ENCODE results near the gene SPATA31E1.
"Not testable (repeated sequence)": the region's sequence is repeated elsewhere in the genome, so short reads cannot be mapped to it uniquely, and the experiment has no call there.

The SPATA31E1 gene

DNA sequence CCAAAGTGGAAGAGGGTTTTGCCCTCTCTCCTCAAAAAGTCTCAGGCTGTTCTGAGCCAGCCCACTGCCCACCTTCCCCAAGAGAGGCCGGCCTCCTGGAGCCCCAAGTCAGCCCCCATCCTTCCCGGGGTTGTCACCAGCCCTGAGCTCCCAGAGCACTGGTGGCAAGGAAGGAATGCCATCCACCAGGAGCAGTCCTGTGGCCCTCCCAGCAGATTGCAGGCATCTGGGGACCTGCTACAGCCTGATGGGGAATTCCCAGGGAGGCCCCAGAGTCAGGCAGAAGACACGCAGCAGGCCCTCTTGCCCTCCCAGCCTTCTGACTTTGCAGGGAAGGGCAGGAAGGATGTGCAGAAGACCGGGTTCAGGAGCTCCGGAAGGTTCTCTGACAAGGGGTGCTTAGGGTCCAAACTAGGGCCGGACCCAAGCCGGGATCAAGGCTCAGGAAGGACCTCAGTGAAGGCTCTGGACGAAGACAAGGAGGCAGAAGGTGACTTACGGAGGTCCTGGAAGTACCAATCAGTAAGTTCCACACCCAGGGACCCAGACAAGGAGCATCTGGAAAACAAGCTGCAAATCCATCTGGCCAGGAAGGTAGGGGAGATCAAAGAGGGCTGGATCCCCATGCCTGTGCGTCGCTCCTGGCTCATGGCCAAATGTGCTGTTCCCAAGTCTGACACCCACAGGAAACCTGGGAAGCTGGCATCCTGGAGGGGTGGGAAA lies 3.7 kb downstream of the SPATA31E1 start:
- DNase-seq, result no peak

DNA sequence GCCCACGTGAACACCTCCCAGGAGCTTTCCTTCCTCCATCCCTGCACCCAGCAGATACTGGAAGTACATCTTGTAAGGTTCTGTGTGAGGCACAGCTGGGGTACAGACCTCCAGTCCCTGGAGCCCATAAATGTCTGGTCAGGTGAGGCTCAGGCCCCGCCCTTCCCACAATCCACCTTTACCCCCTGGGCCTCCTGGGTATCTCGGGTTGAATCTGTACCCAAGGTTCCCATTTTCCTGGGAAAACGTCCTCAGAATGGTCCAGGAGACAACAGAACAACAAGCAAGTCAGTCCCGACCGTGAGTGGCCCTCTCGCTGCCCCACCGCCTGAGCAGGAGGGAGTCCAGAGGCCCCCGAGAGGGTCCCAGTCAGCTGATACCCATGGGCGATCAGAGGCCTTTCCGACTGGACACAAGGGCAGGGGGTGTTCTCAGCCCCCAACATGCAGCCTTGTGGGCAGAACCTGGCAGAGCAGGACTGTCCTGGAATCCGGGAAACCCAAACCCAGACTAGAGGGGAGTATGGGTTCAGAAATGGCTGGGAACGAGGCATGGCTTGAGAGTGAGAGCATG lies 4.3 kb downstream of the SPATA31E1 start:
- no peak for DNase-seq

DNA sequence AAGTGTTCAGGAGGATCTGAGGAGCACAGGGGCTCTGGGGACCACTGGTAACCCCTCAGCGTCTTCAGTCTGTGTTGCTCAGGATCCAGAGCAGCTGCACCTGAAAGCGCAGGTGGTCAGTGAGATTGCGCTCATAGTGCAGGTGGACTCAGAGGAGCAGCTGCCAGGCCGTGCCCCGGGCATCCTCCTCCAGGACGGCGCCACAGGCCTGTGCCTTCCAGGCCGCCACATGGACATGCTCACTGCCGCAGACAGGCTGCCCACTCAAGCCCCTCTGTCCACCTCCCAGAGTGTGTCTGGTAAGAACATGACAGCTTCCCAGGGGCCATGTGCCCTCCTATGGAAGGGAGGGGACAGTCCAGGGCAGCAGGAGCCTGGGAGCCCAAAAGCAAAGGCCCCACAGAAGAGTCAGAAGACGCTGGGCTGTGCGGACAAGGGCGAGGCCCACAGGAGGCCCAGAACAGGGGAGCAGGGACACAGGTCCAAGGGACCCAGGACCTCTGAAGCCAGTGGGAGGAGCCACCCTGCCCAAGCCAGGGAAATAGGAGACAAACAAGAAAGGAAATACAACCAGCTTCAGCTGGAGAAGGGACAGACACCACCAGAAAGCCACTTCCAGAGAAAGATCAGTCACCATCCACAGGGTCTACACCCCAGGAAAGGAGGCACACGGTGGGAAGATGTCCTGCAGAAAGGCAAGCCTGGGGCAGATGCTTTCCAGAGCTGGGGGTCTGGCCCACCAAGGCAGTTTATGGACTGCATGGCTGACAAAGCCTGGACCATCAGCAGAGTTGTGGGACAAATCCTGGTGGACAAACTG lies 5.2 kb downstream of the SPATA31E1 start:
- DNase-seq, result no peak

- DNase-seq, result no peak
Observed at GRCh38 chr9:87888501-87888900, 5.8 kb downstream of the SPATA31E1 start.

GRCh38 chr9:87889065-87889881 lies 6.6 kb downstream of the SPATA31E1 start:
- DNase-seq, result no peak

- no peak for DNase-seq
Observed at GRCh38 chr9:87889882-87890252, 7.2 kb downstream of the SPATA31E1 start.

DNA sequence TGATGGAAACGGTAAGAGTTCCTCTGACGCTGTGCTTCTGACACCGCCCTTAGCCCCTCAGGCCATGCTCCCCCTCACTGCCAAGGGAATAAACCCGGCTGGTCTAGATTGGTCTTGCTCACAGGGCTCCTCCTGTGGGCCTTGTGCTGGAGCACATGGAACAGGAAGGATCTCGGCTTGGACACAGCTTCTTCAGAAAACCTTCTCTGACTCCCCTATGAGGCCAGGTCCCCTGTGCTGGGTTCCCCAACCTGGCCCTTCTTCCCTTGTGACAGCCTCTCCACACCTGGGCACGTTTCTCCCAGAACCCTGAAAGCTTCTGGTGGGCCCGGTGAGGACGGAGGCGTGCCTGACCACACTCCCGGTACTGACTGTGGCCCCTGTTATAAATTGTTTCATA lies 8.2 kb downstream of the SPATA31E1 start:
- no peak for DNase-seq

DNA sequence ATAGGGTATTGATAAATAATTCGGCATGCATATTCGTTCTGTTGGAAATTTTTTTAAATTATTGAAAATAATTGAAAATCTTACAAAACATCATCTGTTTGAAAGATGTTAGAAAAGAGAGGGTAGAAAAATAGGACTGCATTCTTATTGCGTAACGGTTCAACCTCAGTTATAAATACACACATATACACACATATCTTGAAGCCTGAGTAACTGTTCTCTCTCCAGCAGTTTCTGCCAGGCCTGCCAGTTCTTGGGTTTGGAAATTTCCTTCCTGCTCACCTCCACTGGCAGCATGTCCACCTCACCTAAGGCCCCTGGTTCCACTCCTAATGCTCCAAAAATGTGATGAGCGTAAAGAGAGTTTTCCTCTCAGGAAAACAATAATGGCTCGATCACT lies 9.1 kb downstream of the SPATA31E1 start:
- DNase-seq, result no peak

- no peak for DNase-seq
Observed at GRCh38 chr9:87892956-87893355, 10.3 kb downstream of the SPATA31E1 start.

- DNase-seq, result no peak
Observed at GRCh38 chr9:87894998-87895625, 12.4 kb downstream of the SPATA31E1 start.

- no peak for DNase-seq
Observed at GRCh38 chr9:87896891-87897290, 14.2 kb downstream of the SPATA31E1 start.

DNA sequence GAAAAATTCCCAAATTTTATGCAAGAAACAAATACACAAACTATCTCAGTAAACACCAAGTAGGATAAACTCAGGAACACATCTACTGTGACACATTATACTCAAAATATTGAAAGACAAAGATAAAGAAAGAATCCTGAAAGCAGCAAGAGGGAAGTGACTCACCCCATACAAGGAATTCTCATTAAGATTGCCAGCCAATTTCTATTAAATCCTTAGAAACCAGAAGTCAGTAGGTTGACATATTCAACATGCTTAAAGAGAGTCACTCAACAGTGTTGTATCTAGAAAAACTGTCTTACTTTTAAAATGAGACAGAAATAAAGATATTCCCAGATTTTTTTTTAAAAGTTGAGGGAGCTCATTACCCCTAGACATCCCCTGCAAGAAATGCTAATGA lies 15.5 kb downstream of the SPATA31E1 start:
- DNase-seq, result no peak

GRCh38 chr9:87902371-87902770 lies 19.7 kb downstream of the SPATA31E1 start:
- DNase-seq, result not testable (repeated sequence)

GRCh38 chr9:87909310-87910041 lies 26.8 kb downstream of the SPATA31E1 start:
- no peak for DNase-seq

GRCh38 chr9:87910821-87911220 lies 28.1 kb downstream of the SPATA31E1 start:
- DNase-seq, result no peak

DNA sequence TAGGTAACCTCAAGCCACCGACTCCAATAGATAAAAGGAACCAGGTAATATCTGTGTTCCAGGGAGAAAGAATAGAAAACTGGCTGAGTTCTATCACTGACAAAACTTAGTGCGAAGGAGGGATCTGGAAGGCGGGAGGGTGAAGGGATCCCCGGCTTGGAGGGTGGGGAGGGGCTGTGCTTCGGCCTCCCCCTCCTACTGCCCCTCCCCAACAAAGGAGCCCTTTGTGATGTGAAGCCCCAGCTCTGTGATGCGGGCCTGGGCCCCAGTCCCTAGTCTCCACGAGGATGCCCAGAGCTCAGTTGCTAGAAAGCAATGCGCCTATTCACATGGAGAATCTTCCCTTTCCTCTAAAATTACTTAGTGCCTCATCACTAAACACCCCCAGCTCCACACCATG lies 35.0 kb downstream of the SPATA31E1 start, which contains the start of gene SPATA31C1:
Gene SPATA31C1 (plus strand): TSS at position 301 of the 400 bp plus-strand sequence.
- not testable (repeated sequence) for DNase-seq

GRCh38 chr9:87919013-87919412 lies 36.3 kb downstream of the SPATA31E1 start:
- not testable (repeated sequence) for DNase-seq

- not testable (repeated sequence) for DNase-seq
Observed at GRCh38 chr9:87921561-87921960, 38.9 kb downstream of the SPATA31E1 start.

GRCh38 chr9:87923012-87923411 lies 40.3 kb downstream of the SPATA31E1 start:
- DNase-seq, result not testable (repeated sequence)

GRCh38 chr9:87924851-87925250 lies 42.2 kb downstream of the SPATA31E1 start:
- not testable (repeated sequence) for DNase-seq

DNA sequence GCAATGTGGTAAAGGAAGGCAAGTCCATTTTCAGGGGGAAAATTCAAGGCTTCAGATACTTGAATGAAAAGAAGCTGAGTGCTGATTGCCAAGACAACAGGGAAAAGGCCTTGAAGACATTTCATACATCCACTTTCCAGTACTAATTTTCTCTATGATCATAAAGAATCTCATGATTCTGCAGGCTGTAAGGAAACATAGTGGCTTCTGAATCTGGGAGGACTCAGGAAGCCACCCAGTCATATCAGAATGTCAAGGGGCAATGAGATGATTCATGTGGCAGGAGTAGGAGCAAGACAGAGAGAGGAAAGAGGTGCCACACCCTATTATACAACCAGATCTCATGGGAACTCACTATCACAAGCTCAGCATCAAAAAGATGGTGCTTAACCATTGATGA lies 46.5 kb downstream of the SPATA31E1 start:
- DNase-seq, result not testable (repeated sequence)

GRCh38 chr9:87934444-87934843 lies 51.8 kb downstream of the SPATA31E1 start:
- DNase-seq, result not testable (repeated sequence)

Data from stimulated activated CD4-positive, alpha-beta T cell treated with anti-CD3 and anti-CD28 coated beads, Interleukin-4, amount 100 ng/mL, for 4 hours (primary cell).